Endothelial cell of umbilical vein (primary cell): ENCODE results near the gene ADA. TPM values are rescaled to one million over a fixed set of nuclear protein-coding genes. Genes with fewer than 3 reads are reported as not detected.

Experiments used
- BruUV-seq: library from RNA; stranded (reverse); fragments of 400-500 nt; replicated peaks from 2 replicates; lab custom pipeline; 2021; lab: Mats Ljungman, UMichigan
- CTCF ChIA-PET: fragments of 300-600, 350-600 bp; sonication (Branson Sonifier 250); formaldehyde crosslinking; loops from one replicate; lab custom pipeline; 2021; ENCODE audit warnings: antibody characterized with exemption, inconsistent platforms; lab: Charles Lee
- POLR2A ChIA-PET: fragments of 300-600, 350-600 bp; sonication (Branson Sonifier 250); formaldehyde crosslinking; loops from one replicate; lab custom pipeline; 2021; ENCODE audit warnings: antibody characterized with exemption, inconsistent platforms; lab: Charles Lee
- DNase-seq: peaks from one replicate; pipeline ENCODE4 v3.0.0-alpha.2; 2011; ENCODE audit warnings: low read depth, low spot score
- FAIRE-seq: peaks from 2 replicates; lab custom pipeline; 2011; peaks lifted over from hg19 to GRCh38; lab: Jason Lieb, UNC
- H2AFZ ChIP-seq: 2 replicates; pipeline ENCODE4 v1.6.0; 2012; ENCODE audit warnings: low read depth, low read length, control low read depth, inconsistent platforms
- H3K27ac ChIP-seq: 2 replicates; pipeline ENCODE4 v1.5.1; 2011; ENCODE audit warnings: low read depth, mild to moderate bottlenecking, control low read depth, low read length, moderate library complexity; ENCODE audit not compliant: insufficient read depth
- H3K27me3 ChIP-seq, 2 experiments: 2 replicates each; pipeline versions ENCODE4 v1.6.0 to v1.6.1; 2011; ENCODE audit warnings: low read length in 2 of 2, mixed read lengths in 1 of 2; ENCODE audit not compliant: control insufficient read depth in 2 of 2, insufficient read depth in 2 of 2
- H3K36me3 ChIP-seq, 2 experiments: 2 replicates in 1 of 2; 3 replicates in 1 of 2; pipeline ENCODE4 v1.5.1; 2011; ENCODE audit warnings: low read length in 2 of 2, mild to moderate bottlenecking in 1 of 2, moderate library complexity in 1 of 2; ENCODE audit not compliant: control insufficient read depth in 2 of 2, insufficient read depth in 2 of 2; ENCODE audit errors: extremely low read depth in 1 of 2
- H3K4me1 ChIP-seq: 3 replicates; pipeline ENCODE4 v1.5.1; 2011; ENCODE audit warnings: mild to moderate bottlenecking, low read length; ENCODE audit not compliant: control insufficient read depth, insufficient read depth; ENCODE audit errors: extremely low read depth
- H3K4me2 ChIP-seq: 2 replicates; pipeline ENCODE4 v1.6.1; 2011; ENCODE audit warnings: low read length, control low read depth, mixed read lengths; ENCODE audit not compliant: insufficient read depth
- H3K4me3 ChIP-seq, 3 experiments: fragments of 200-600 bp in 1 of 3; sonication (generic), shearing (Covaris generic) in 1 of 3; replicated peaks in 1 of 3; 2 replicates each; pipeline ENCODE4 v1.5.1; 2011 to 2016; ENCODE audit warnings: control low read depth in 3 of 3, low read length in 3 of 3, mild to moderate bottlenecking in 2 of 3, inconsistent platforms in 1 of 3, low read depth in 1 of 3, moderate library complexity in 1 of 3; ENCODE audit not compliant: insufficient read depth in 1 of 3
- H3K79me2 ChIP-seq: 2 replicates; pipeline ENCODE4 v1.6.0; 2012; ENCODE audit warnings: low read length, inconsistent platforms; ENCODE audit not compliant: control insufficient read depth, insufficient read depth
- H3K9ac ChIP-seq: replicated peaks from 2 replicates; pipeline ENCODE3; 2011; ENCODE audit warnings: low read length, control low read depth; ENCODE audit not compliant: insufficient read depth; ENCODE audit errors: extremely low read depth
- H3K9me1 ChIP-seq: replicated peaks from 3 replicates; pipeline ENCODE4 v1.6.0; 2011; ENCODE audit warnings: mild to moderate bottlenecking, low read length; ENCODE audit not compliant: control insufficient read depth, insufficient read depth; ENCODE audit errors: extremely low read depth
- H3K9me3 ChIP-seq: replicated peaks from 2 replicates; pipeline ENCODE4 v1.5.1; 2012; ENCODE audit warnings: low read length, inconsistent platforms; ENCODE audit not compliant: control insufficient read depth, insufficient read depth
- H4K20me1 ChIP-seq: replicated peaks from 2 replicates; pipeline ENCODE3; 2011; ENCODE audit warnings: mild to moderate bottlenecking, low read length; ENCODE audit not compliant: control insufficient read depth, insufficient read depth; ENCODE audit errors: extremely low read depth
- EZH2 ChIP-seq: IDR thresholded peaks from 2 replicates; pipeline ENCODE4 v1.6.1; 2012; ENCODE audit warnings: borderline replicate concordance, low read depth, mild to moderate bottlenecking, moderate library complexity, low read length, inconsistent platforms; ENCODE audit not compliant: severe bottlenecking
- FOS ChIP-seq: IDR thresholded peaks from 2 replicates; pipeline ENCODE4 v1.6.1; 2011; ENCODE audit warnings: mild to moderate bottlenecking, low read length, moderate library complexity, borderline replicate concordance; ENCODE audit not compliant: insufficient read depth
- GATA2 ChIP-seq: IDR thresholded peaks from 2 replicates; pipeline ENCODE4 v1.7.0; 2011; ENCODE audit warnings: low read depth, mild to moderate bottlenecking, moderate library complexity, mixed read lengths, low read length; ENCODE audit not compliant: insufficient read length, insufficient read depth
- JUN ChIP-seq: IDR thresholded peaks from 2 replicates; pipeline ENCODE4 v1.6.1; 2011; ENCODE audit warnings: borderline replicate concordance, low read depth; ENCODE audit not compliant: insufficient read length, insufficient read depth
- MYC ChIP-seq: IDR thresholded peaks from one replicate; pipeline ENCODE4 v1.6.1; 2011; ENCODE audit warnings: mild to moderate bottlenecking, low read depth, low read length
- POLR2A ChIP-seq: IDR thresholded peaks from 2 replicates; pipeline ENCODE4 v1.6.1; 2012; ENCODE audit warnings: low read depth, mild to moderate bottlenecking, control low read depth, low read length
- POLR2AphosphoS5 ChIP-seq: IDR thresholded peaks from 2 replicates; pipeline ENCODE4 v1.6.1; 2012; ENCODE audit warnings: low read depth, mild to moderate bottlenecking, control low read depth, low read length, moderate library complexity; ENCODE audit not compliant: insufficient read depth
- dilution Hi-C: fragments of 300-500 bp; cut with MboI; formaldehyde crosslinking; loops from one replicate; pipeline ENCODE4 v1.15.0; 2019; ENCODE audit warnings: low sequenced_read_pairs; ENCODE audit not compliant: extremely low pct_ligation_motif_present
- intact Hi-C: fragments of 100-400 bp; cut with micrococcal nuclease; formaldehyde crosslinking; loops from one replicate; pipeline ENCODE4 v1.10.0; 2022
- polyA plus RNA-seq, 4 experiments: library from polyadenylated mRNA; depleted of rRNA in 3 of 4; stranded (reverse) in 3 of 4; unstranded in 1 of 4; fragments of >200 nt; gene quantifications; 2 replicates each; pipeline versions ENCODE4 v1.2.1 to v1.2.3, GENCODE V29; 2011 to 2012; ENCODE audit warnings: missing spikeins in 1 of 4
- total RNA-seq: library from RNA; stranded (reverse); gene quantifications from 2 replicates; pipeline ENCODE4 v1.2.3, GENCODE V29; 2021
- TF ChIP-seq, protein P1 (sequence below), 2 donors: IDR thresholded peaks; 1 replicate in 1 of 2; 2 replicates in 1 of 2; pipeline ENCODE4 v1.5.1; 2011; ENCODE audit warnings: low read length in 2 of 2, mild to moderate bottlenecking in 2 of 2, moderate library complexity in 2 of 2, control low read depth in 1 of 2, inconsistent platforms in 1 of 2, low read depth in 1 of 2; ENCODE audit not compliant: insufficient read depth in 1 of 2; ENCODE audit errors: extremely low read depth in 1 of 2
- TF ChIP-seq, protein P2 (sequence below): IDR thresholded peaks from 2 replicates; pipeline ENCODE4 v1.6.1; 2011; ENCODE audit not compliant: insufficient read depth, insufficient read length

Gene ADA
- total and polyA plus RNA-seq, 2 donors (not counting 3 experiments of a cell fraction or from before 2014, with no cell fraction given), result 26.3 to 33.1 TPM

DNA sequence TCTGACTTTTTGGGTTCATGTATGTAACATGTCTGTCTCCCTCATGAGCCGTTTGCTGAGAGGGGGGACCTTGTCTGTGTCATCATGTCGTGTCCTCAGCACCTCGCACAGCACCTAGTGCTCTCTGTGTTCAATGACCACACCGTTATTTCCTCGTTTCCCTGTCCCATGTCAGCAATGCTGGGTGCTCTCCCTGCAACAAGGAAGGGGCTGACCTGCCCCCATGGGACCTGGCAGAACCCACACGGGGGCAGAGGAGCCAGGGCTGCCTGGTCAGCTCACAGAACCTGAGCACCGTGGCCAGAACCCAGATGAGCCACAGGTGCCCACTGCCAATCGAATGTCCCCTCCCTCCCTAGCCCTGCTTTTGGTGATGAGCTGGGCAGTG is 7.3 kb downstream of the ADA start:
- BruUV-seq, result TSS peak; percentile 59
- H3K9ac ChIP-seq, result peak overlapping the region; percentile 70
- no peaks in the 10 kb centered on the region for H3K27me3 ChIP-seq
- FAIRE-seq (no peak), DNase-seq (no peak)
- TF ChIP-seq, protein P1, sequence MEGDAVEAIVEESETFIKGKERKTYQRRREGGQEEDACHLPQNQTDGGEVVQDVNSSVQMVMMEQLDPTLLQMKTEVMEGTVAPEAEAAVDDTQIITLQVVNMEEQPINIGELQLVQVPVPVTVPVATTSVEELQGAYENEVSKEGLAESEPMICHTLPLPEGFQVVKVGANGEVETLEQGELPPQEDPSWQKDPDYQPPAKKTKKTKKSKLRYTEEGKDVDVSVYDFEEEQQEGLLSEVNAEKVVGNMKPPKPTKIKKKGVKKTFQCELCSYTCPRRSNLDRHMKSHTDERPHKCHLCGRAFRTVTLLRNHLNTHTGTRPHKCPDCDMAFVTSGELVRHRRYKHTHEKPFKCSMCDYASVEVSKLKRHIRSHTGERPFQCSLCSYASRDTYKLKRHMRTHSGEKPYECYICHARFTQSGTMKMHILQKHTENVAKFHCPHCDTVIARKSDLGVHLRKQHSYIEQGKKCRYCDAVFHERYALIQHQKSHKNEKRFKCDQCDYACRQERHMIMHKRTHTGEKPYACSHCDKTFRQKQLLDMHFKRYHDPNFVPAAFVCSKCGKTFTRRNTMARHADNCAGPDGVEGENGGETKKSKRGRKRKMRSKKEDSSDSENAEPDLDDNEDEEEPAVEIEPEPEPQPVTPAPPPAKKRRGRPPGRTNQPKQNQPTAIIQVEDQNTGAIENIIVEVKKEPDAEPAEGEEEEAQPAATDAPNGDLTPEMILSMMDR (IDR thresholded peaks at IDR 0.05; ENCODE audit: extremely low read depth in 1 of 2, insufficient read depth in 1 of 2, low read depth in 1 of 2, low read length in 2 of 2), result no peak
- no peak for TF ChIP-seq FOS
- TF ChIP-seq POLR2AphosphoS5, result no peak
- TF ChIP-seq JUN, result no peak
- POLR2A ChIA-PET, result no interaction called here
- no peaks in the 10 kb centered on the region for H3K9me1 ChIP-seq
- CTCF ChIA-PET, result interaction anchor here (2.7 to 6.5 kb wide), 2 partner anchors 40 to 88 kb away, joined by 10 to 39 read pairs; no protein-coding TSS in a partner anchor
- no peak overlapping the region for H2AFZ ChIP-seq
- H3K4me2 ChIP-seq, result no peak overlapping the region
- H3K79me2 ChIP-seq, result no peaks in the 10 kb centered on the region
- intact Hi-C loops, result no loop called here
- H3K27ac ChIP-seq, result peak overlapping the region; percentile 98
- peaks cover 48% of the 10 kb centered on the region for H3K4me1 ChIP-seq
- no peak overlapping the region for H3K4me3 ChIP-seq
- dilution Hi-C loops, result no loop called here
- no peaks in the 10 kb centered on the region for H3K9me3 ChIP-seq
- no peaks in the 10 kb centered on the region for H3K36me3 ChIP-seq
- no peaks in the 10 kb centered on the region for H4K20me1 ChIP-seq

DNA sequence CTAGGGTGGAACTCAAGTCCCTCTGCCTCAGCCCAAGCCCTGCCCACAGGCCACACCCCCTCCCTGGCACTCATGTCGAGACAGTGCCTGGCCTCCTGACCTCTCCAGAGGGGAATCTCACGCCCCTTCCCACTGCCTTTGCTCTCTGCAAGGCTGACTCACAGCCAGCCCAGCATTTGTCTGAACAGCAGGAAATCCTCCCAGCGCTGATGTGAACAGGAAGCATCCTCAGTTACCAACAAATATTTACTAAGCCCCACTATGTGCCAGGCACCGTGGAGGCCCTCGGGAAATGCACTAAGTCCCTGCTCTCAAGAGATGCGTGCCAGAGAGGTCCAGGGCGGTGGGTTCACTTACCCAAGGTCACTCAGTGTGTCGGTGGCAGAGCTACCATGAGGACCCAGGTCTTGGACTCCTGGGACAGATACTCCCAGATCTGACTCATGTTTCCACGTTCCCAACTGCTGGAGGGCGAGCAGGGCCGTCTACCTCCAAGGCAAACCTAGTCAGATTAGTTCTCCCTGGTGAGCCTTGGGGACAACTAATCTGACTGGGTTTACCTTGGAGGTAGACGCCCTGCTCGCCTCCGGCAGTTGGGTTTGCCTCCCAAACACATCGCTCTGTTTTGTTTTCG is 7.8 kb downstream of the ADA start:
- H3K79me2 ChIP-seq, result no peaks in the 10 kb centered on the region
- no peak for TF ChIP-seq MYC
- peak; percentile 85 for TF ChIP-seq JUN
- TF ChIP-seq, protein P2, sequence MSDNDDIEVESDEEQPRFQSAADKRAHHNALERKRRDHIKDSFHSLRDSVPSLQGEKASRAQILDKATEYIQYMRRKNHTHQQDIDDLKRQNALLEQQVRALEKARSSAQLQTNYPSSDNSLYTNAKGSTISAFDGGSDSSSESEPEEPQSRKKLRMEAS, result peak; percentile 7
- TF ChIP-seq EZH2, result no peak
- TF ChIP-seq, protein P1 (IDR thresholded peaks at IDR 0.05; ENCODE audit: extremely low read depth in 1 of 2, insufficient read depth in 1 of 2, low read depth in 1 of 2, low read length in 2 of 2), result no peak
- TF ChIP-seq FOS, result peak; percentile 85
- TF ChIP-seq POLR2AphosphoS5, result peak; percentile 78
- TF ChIP-seq GATA2, result no peak
- TF ChIP-seq POLR2A, result no peak
- H3K27me3 ChIP-seq, result no peaks in the 10 kb centered on the region
- no peaks in the 10 kb centered on the region for H3K9me1 ChIP-seq
- peak overlapping the region; percentile 82 for H3K9ac ChIP-seq
- no peak overlapping the region for H3K4me3 ChIP-seq
- no TSS peak for BruUV-seq
- H3K36me3 ChIP-seq, result no peaks in the 10 kb centered on the region
- peak overlapping the region; percentile 48 for H2AFZ ChIP-seq
- peaks cover 48% of the 10 kb centered on the region for H3K4me1 ChIP-seq
- peak overlapping the region; percentile 98 for H3K27ac ChIP-seq
- dilution Hi-C loops (no loop called here), intact Hi-C loops (loop anchor here (1.0 to 2.0 kb wide), 6 partner anchors 8 to 242 kb away; partner anchors contain the start of genes ADA, PKIG and YWHAB)
- DNase-seq, result peak; percentile 99
- no peaks in the 10 kb centered on the region for H4K20me1 ChIP-seq
- CTCF ChIA-PET, result interaction anchor here (1.5 to 6.5 kb wide), 5 partner anchors 9 to 90 kb away, joined by 4 to 39 read pairs (median 10); partner anchors contain the start of gene ADA
- POLR2A ChIA-PET, result no interaction called here
- FAIRE-seq, result peak; percentile 97
- no peaks in the 10 kb centered on the region for H3K9me3 ChIP-seq
- peak overlapping the region; percentile 37 for H3K4me2 ChIP-seq
